ENCODE data around the gene AUH. TPM values are rescaled to one million over a fixed set of nuclear protein-coding genes. Genes with fewer than 3 reads are reported as not detected.

Gene AUH
- total RNA-seq, 4 donors from 2014 or later = 26.0 to 61.0 (median 31.0) TPM

- peaks cover 29% of the 10 kb centered on the region for H3K36me3 ChIP-seq
- H3K4me1 ChIP-seq = peaks cover under 1% of the 10 kb centered on the region
- H3K9me3 ChIP-seq = no peaks in the 10 kb centered on the region
- DNase-seq (ENCODE audit: low spot score in 2 of 2) = no peak
- 98% methylated on average over 21 of the region's 25 CpGs for WGBS
- TF ChIP-seq, protein P1, sequence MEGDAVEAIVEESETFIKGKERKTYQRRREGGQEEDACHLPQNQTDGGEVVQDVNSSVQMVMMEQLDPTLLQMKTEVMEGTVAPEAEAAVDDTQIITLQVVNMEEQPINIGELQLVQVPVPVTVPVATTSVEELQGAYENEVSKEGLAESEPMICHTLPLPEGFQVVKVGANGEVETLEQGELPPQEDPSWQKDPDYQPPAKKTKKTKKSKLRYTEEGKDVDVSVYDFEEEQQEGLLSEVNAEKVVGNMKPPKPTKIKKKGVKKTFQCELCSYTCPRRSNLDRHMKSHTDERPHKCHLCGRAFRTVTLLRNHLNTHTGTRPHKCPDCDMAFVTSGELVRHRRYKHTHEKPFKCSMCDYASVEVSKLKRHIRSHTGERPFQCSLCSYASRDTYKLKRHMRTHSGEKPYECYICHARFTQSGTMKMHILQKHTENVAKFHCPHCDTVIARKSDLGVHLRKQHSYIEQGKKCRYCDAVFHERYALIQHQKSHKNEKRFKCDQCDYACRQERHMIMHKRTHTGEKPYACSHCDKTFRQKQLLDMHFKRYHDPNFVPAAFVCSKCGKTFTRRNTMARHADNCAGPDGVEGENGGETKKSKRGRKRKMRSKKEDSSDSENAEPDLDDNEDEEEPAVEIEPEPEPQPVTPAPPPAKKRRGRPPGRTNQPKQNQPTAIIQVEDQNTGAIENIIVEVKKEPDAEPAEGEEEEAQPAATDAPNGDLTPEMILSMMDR (IDR thresholded peaks at IDR 0.05) = no peak
- TF ChIP-seq EP300 (IDR thresholded peaks at IDR 0.05) = no peak
- no peak for TF ChIP-seq POLR2A (IDR thresholded peaks at IDR 0.05)
- no peak for TF ChIP-seq POLR2AphosphoS5 (IDR thresholded peaks at IDR 0.05)
- H3K27me3 ChIP-seq = no peaks in the 10 kb centered on the region
- H3K4me3 ChIP-seq = no peak overlapping the region
- H3K27ac ChIP-seq = no peak overlapping the region
Measured at GRCh38 chr9:91405343-91406077, 43.8 kb upstream of the AUH start.

GRCh38 chr9:91403665-91404543 is 42.2 kb upstream of the AUH start:
- DNase-seq (ENCODE audit: low spot score in 2 of 2) = no peak
- Histone ChIP-seq H3K9me3 (no peaks in the 10 kb centered on the region), H3K27me3 (no peaks in the 10 kb centered on the region), H3K27ac (no peak overlapping the region), H3K36me3 (peaks cover 13% of the 10 kb centered on the region), H3K4me3 (no peak overlapping the region), H3K4me1 (no peaks in the 10 kb centered on the region)
- no peak for TF ChIP-seq POLR2A (IDR thresholded peaks at IDR 0.05)
- no peak for TF ChIP-seq POLR2AphosphoS5 (IDR thresholded peaks at IDR 0.05)
- no peak for TF ChIP-seq EP300 (IDR thresholded peaks at IDR 0.05)
- TF ChIP-seq, protein P1 (IDR thresholded peaks at IDR 0.05) = no peak
- 86% methylated on average over 14 of the region's 14 CpGs for WGBS

DNA sequence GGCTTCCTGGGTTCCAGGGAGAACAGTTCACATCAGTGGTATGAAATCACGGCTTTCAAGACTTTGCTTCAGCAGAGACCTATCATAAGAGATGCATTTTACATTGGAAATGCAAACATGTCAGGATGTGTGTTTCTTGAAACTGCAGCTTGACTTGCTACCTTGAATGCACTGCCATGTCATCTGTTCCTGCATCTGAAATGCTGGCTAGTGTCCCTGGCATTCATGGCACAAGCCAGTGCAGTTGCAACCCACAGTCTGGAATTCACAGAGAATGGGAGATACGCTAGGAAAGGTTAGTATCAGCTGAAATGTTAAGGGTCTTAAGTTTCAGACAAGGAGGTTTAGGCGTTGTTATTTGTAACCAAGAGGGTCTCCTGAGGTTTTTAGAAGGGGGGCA is 37.2 kb upstream of the AUH start:
- peaks cover 12% of the 10 kb centered on the region for H3K4me1 ChIP-seq
- WGBS = 93% methylated on average over 3 of the region's 3 CpGs
- no peak overlapping the region for H3K4me3 ChIP-seq
- H3K9me3 ChIP-seq = no peaks in the 10 kb centered on the region
- TF ChIP-seq POLR2AphosphoS5 (IDR thresholded peaks at IDR 0.05) (no peak), EP300 (IDR thresholded peaks at IDR 0.05) (no peak), POLR2A (IDR thresholded peaks at IDR 0.05) (no peak)
- TF ChIP-seq, protein P1 (IDR thresholded peaks at IDR 0.05) = no peak
- no peak for DNase-seq (ENCODE audit: low spot score in 2 of 2)
- H3K27ac ChIP-seq = no peak overlapping the region
- H3K36me3 ChIP-seq = no peaks in the 10 kb centered on the region
- no peaks in the 10 kb centered on the region for H3K27me3 ChIP-seq

- no peaks in the 10 kb centered on the region for H3K27me3 ChIP-seq
- DNase-seq (ENCODE audit: low spot score in 2 of 2) = no peak
- H3K36me3 ChIP-seq = no peaks in the 10 kb centered on the region
- H3K27ac ChIP-seq = no peak overlapping the region
- 49% methylated on average over 7 of the region's 7 CpGs for WGBS
- peaks cover 12% of the 10 kb centered on the region for H3K4me1 ChIP-seq
- TF ChIP-seq POLR2AphosphoS5 (IDR thresholded peaks at IDR 0.05) (no peak), EP300 (IDR thresholded peaks at IDR 0.05) (no peak), POLR2A (IDR thresholded peaks at IDR 0.05) (no peak)
- TF ChIP-seq, protein P1 (IDR thresholded peaks at IDR 0.05) = no peak
- no peaks in the 10 kb centered on the region for H3K9me3 ChIP-seq
- H3K4me3 ChIP-seq = no peak overlapping the region
Measured at GRCh38 chr9:91395553-91396471, 34.1 kb upstream of the AUH start.
